H9 (cell line): ENCODE measurements around the gene DDTL. TPM values are rescaled to one million over a fixed set of nuclear protein-coding genes. Genes with fewer than 3 reads are reported as not detected.

Experiments
- DNase-seq: peaks from one replicate; pipeline ENCODE4 v3.0.0-alpha.2; 2017
- H2AFZ ChIP-seq: one replicate; pipeline ENCODE4 v1.6.1; 2013; ENCODE audit warnings: mild to moderate bottlenecking, low read length, control low read depth, moderate library complexity
- H2AK5ac ChIP-seq: 2 replicates; pipeline ENCODE4 v1.6.1; 2013; ENCODE audit warnings: low read length, control low read depth, mixed read lengths; ENCODE audit not compliant: insufficient read length
- H2BK120ac ChIP-seq: one replicate; pipeline ENCODE4 v1.6.1; 2013; ENCODE audit warnings: low read depth, mild to moderate bottlenecking, low read length, control low read depth, inconsistent platforms; ENCODE audit not compliant: poor library complexity, severe bottlenecking
- H2BK12ac ChIP-seq: 2 replicates; pipeline ENCODE4 v1.6.1; 2013; ENCODE audit warnings: low read length, control low read depth, mixed read lengths, low read depth; ENCODE audit not compliant: insufficient read length
- H2BK15ac ChIP-seq: 2 replicates; pipeline ENCODE4 v1.6.1; 2013; ENCODE audit warnings: low read depth, low read length, control low read depth
- H2BK20ac ChIP-seq: one replicate; pipeline ENCODE4 v1.6.1; 2013; ENCODE audit warnings: low read depth, mild to moderate bottlenecking, low read length, control low read depth, inconsistent platforms; ENCODE audit not compliant: poor library complexity, severe bottlenecking
- H2BK5ac ChIP-seq: 2 replicates; pipeline ENCODE4 v1.6.1; 2013; ENCODE audit warnings: low read length, control low read depth, mixed read lengths; ENCODE audit not compliant: insufficient read length
- H3K14ac ChIP-seq: 2 replicates; pipeline ENCODE4 v1.6.1; 2013; ENCODE audit warnings: low read length, control low read depth; ENCODE audit not compliant: insufficient read depth
- H3K18ac ChIP-seq: 2 replicates; pipeline ENCODE4 v1.6.1; 2013; ENCODE audit warnings: low read depth, mild to moderate bottlenecking, mixed read lengths, low read length, control low read depth; ENCODE audit not compliant: insufficient read length
- H3K23ac ChIP-seq: 2 replicates; pipeline ENCODE4 v1.6.1; 2013; ENCODE audit warnings: low read length, control low read depth, mixed read lengths, low read depth; ENCODE audit not compliant: insufficient read length
- H3K23me2 ChIP-seq: 2 replicates; pipeline ENCODE4 v1.6.1; 2013; ENCODE audit warnings: low read depth, mild to moderate bottlenecking, mixed read lengths, low read length, control low read depth; ENCODE audit not compliant: insufficient read length, poor library complexity, severe bottlenecking
- H3K27ac ChIP-seq: 2 replicates; pipeline ENCODE4 v1.5.1; 2013; ENCODE audit warnings: low read length, control low read depth, mixed read lengths, low read depth; ENCODE audit not compliant: insufficient read length
- H3K27me3 ChIP-seq: 2 replicates; pipeline ENCODE4 v1.6.1; 2013; ENCODE audit warnings: low read length, control low read depth, inconsistent platforms; ENCODE audit not compliant: insufficient read depth
- H3K4ac ChIP-seq: 2 replicates; pipeline ENCODE4 v1.6.1; 2013; ENCODE audit warnings: low read depth, mild to moderate bottlenecking, control low read depth, inconsistent platforms, low read length, moderate library complexity
- H3K4me1 ChIP-seq: 2 replicates; pipeline ENCODE4 v1.6.1; 2013; ENCODE audit warnings: low read length, control low read depth, inconsistent platforms; ENCODE audit not compliant: insufficient read depth
- H3K4me2 ChIP-seq: 2 replicates; pipeline ENCODE4 v1.6.1; 2013; ENCODE audit warnings: low read length, control low read depth, mixed read lengths; ENCODE audit not compliant: insufficient read length, insufficient read depth
- H3K56ac ChIP-seq: 2 replicates; pipeline ENCODE4 v1.6.1; 2013; ENCODE audit warnings: low read depth, mild to moderate bottlenecking, mixed read lengths, low read length, control low read depth; ENCODE audit not compliant: insufficient read length
- H3K79me1 ChIP-seq: 2 replicates; pipeline ENCODE4 v1.6.1; 2013; ENCODE audit warnings: low read depth, mild to moderate bottlenecking, moderate library complexity, low read length, control low read depth, inconsistent platforms; ENCODE audit not compliant: insufficient read depth, poor library complexity, severe bottlenecking
- H3K79me2 ChIP-seq: 2 replicates; pipeline ENCODE4 v1.6.1; 2013; ENCODE audit warnings: low read length, control low read depth, inconsistent platforms; ENCODE audit not compliant: insufficient read depth
- H3K9ac ChIP-seq: 2 replicates; pipeline ENCODE4 v1.6.1; 2013; ENCODE audit warnings: low read length, control low read depth, mixed read lengths; ENCODE audit not compliant: insufficient read length; ENCODE audit errors: extremely low read depth
- H3K9me3 ChIP-seq: one replicate; pipeline ENCODE4 v1.6.1; 2013; ENCODE audit warnings: low read depth, low read length, inconsistent platforms; ENCODE audit not compliant: control insufficient read depth
- H3T11ph ChIP-seq: one replicate; pipeline ENCODE4 v1.6.1; 2013; ENCODE audit warnings: mild to moderate bottlenecking, low read length, control low read depth, inconsistent platforms
- H4K20me1 ChIP-seq: one replicate; pipeline ENCODE4 v1.6.1; 2013; ENCODE audit not compliant: control insufficient read depth, insufficient read length, insufficient read depth
- H4K5ac ChIP-seq: 2 replicates; pipeline ENCODE4 v1.6.1; 2013; ENCODE audit warnings: low read depth, mild to moderate bottlenecking, mixed read lengths, low read length, control low read depth; ENCODE audit not compliant: insufficient read length
- H4K8ac ChIP-seq: replicated peaks from 2 replicates; pipeline ENCODE4 v1.6.1; 2013; ENCODE audit warnings: low read length, control low read depth, mixed read lengths, low read depth; ENCODE audit not compliant: insufficient read length
- H4K91ac ChIP-seq: 2 replicates; pipeline ENCODE4 v1.6.1; 2013; ENCODE audit warnings: low read depth, mild to moderate bottlenecking, moderate library complexity, mixed read lengths, low read length, control low read depth; ENCODE audit not compliant: insufficient read length
- H3K27ac Mint-ChIP-seq, 3 experiments: 2 replicates in 2 of 3; 3 replicates in 1 of 3; pipeline ENCODE4 v1.8.0; 2020 to 2021; ENCODE audit warnings: mixed read lengths in 3 of 3, mild to moderate bottlenecking in 1 of 3, moderate library complexity in 1 of 3
- H3K27me3 Mint-ChIP-seq: 2 replicates; pipeline ENCODE4 v1.8.0; 2021; ENCODE audit warnings: low read depth, mild to moderate bottlenecking, moderate library complexity, mixed read lengths
- H3K36me3 Mint-ChIP-seq, 3 experiments: 2 replicates in 2 of 3; 3 replicates in 1 of 3; pipeline ENCODE4 v1.8.0; 2020 to 2021; ENCODE audit warnings: low read depth in 3 of 3, mixed read lengths in 3 of 3; ENCODE audit not compliant: insufficient read depth in 1 of 3
- H3K4me1 Mint-ChIP-seq, 2 experiments: 2 replicates each; pipeline ENCODE4 v1.8.0; 2020; ENCODE audit warnings: mixed read lengths in 2 of 2
- H3K4me3 Mint-ChIP-seq, 2 experiments: 2 replicates in 1 of 2; 3 replicates in 1 of 2; pipeline ENCODE4 v1.8.0; 2020 to 2021; ENCODE audit warnings: mild to moderate bottlenecking in 2 of 2, mixed read lengths in 2 of 2, moderate library complexity in 1 of 2
- H3K9me3 Mint-ChIP-seq, 2 experiments: 2 replicates in 1 of 2; 3 replicates in 1 of 2; pipeline ENCODE4 v1.8.0; 2020; ENCODE audit warnings: mild to moderate bottlenecking in 2 of 2, mixed read lengths in 2 of 2, moderate library complexity in 1 of 2
- WGBS: extraction: QIAGEN DNeasy Blood & Tissue Kit; methylation state at CpG from one replicate; pipeline ENCODE4 v1.1.7; 2013; ENCODE audit warnings: missing lambda C conversion rate, low lambda C conversion rate, mixed read lengths; ENCODE audit not compliant: insufficient read length; ENCODE audit errors: extremely low coverage; 5-methylcytosine and 5-hydroxymethylcytosine counted together
- total RNA-seq: library from RNA; stranded (reverse); gene quantifications from 2 replicates; pipeline ENCODE4 v1.2.1, GENCODE V29; 2021
- TF ChIP-seq, protein P1 (sequence below): fragments of 200-600 bp; sonication (generic); conservative IDR thresholded peaks from 3 replicates; pipeline ENCODE4 v1.8.0; 2021; ENCODE audit warnings: antibody characterized with exemption, mild to moderate bottlenecking

The DDTL gene
- total RNA-seq, 1 experiment from 2014 or later, result not detected

DNA sequence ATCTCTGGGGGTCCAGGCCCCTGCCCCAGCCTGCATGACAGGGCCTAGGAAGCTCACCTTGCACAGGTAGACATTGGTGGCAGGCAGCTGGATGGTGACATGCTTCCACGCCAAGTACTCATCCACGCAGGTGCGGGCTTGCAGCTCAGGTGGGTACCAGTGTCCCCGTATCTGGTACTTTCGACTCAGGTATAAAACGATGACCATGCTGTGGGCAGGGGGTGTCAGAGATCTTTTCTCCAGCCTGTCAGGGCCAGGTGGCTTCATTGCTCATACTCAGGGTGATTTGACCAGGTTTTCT, 40.2 kb downstream of the DDTL start:
- Histone ChIP-seq H3K56ac (no peak overlapping the region), H3K27me3 (no peaks in the 10 kb centered on the region; the same call in 1 of the 2 replicates), H3K18ac (no peak overlapping the region), H2BK5ac (no peak overlapping the region), H3K4me1 (no peaks in the 10 kb centered on the region), H4K5ac (no peak overlapping the region), H3K23ac (no peak overlapping the region), H2BK120ac (no peak overlapping the region), H3K27ac (no peak overlapping the region), H3K4me2 (no peak overlapping the region), H4K20me1 (peaks cover 2% of the 10 kb centered on the region), H2AFZ (no peak overlapping the region), H2BK12ac (no peak overlapping the region), H2BK20ac (no peak overlapping the region), H3K9me3 (no peaks in the 10 kb centered on the region), H2AK5ac (no peak overlapping the region), H2BK15ac (no peak overlapping the region), H3K79me1 (no peaks in the 10 kb centered on the region), H3K23me2 (peaks cover 4% of the 10 kb centered on the region), H3T11ph (no peak overlapping the region), H3K4ac (no peak overlapping the region), H3K9ac (no peak overlapping the region), H4K8ac (no peak overlapping the region), H3K79me2 (no peaks in the 10 kb centered on the region), H4K91ac (no peak overlapping the region), H3K14ac (no peak overlapping the region)
- WGBS, result no CpG with 5 or more reads among the region's 6 CpGs
- peaks cover 9% of the 10 kb centered on the region for H3K27me3 Mint-ChIP-seq
- TF ChIP-seq, protein P1, sequence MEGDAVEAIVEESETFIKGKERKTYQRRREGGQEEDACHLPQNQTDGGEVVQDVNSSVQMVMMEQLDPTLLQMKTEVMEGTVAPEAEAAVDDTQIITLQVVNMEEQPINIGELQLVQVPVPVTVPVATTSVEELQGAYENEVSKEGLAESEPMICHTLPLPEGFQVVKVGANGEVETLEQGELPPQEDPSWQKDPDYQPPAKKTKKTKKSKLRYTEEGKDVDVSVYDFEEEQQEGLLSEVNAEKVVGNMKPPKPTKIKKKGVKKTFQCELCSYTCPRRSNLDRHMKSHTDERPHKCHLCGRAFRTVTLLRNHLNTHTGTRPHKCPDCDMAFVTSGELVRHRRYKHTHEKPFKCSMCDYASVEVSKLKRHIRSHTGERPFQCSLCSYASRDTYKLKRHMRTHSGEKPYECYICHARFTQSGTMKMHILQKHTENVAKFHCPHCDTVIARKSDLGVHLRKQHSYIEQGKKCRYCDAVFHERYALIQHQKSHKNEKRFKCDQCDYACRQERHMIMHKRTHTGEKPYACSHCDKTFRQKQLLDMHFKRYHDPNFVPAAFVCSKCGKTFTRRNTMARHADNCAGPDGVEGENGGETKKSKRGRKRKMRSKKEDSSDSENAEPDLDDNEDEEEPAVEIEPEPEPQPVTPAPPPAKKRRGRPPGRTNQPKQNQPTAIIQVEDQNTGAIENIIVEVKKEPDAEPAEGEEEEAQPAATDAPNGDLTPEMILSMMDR, result no peak
- no peak for DNase-seq
- peaks cover 0 to 4% of the 10 kb centered on the region in 2 experiments; a peak in 2 of 5 replicates for H3K9me3 Mint-ChIP-seq
- H3K27ac Mint-ChIP-seq, result no peak overlapping the region
- H3K4me1 Mint-ChIP-seq, result peaks cover 7 to 17% of the 10 kb centered on the region in 2 experiments
- H3K36me3 Mint-ChIP-seq, result no peaks in the 10 kb centered on the region; a peak in 1 of 7 replicates
- H3K4me3 Mint-ChIP-seq, result no peak overlapping the region
